ENCODE measurements around the gene HIVEP2. TPM values are rescaled to one million over a fixed set of nuclear protein-coding genes. Genes with fewer than 3 reads are reported as not detected.

The HIVEP2 gene
- total and polyA plus RNA-seq, 3 donors from 2014 or later, result 4.7 to 10.8 (median 10.7) TPM

- Histone ChIP-seq H3K36me3 (ENCODE audit: low read depth, missing control alignments) (no peaks in the 10 kb centered on the region), H3K4me1 (no peaks in the 10 kb centered on the region), H3K9me3 (no peaks in the 10 kb centered on the region), H3K27me3 (no peaks in the 10 kb centered on the region), H3K27ac (no peak overlapping the region), H3K4me3 (no peak overlapping the region)
- DNase-seq, result no peak
- intact Hi-C loops (cut with DNase I; ENCODE audit: low total_unique reads), result no loop called here
- TF ChIP-seq POLR2A (IDR thresholded peaks at IDR 0.05), result no peak
- no peak for TF ChIP-seq CTCF (IDR thresholded peaks at IDR 0.05)
- WGBS, 2 donors, result 83 to 91% methylated on average over 7 of the region's 7 CpGs
These were observed 87.7 kb downstream of the HIVEP2 start for GRCh38 chr6:142857233-142857761.

GRCh38 chr6:142856624-142857232 lies 88.2 kb downstream of the HIVEP2 start:
- intact Hi-C loops (cut with DNase I; ENCODE audit: low total_unique reads), result no loop called here

GRCh38 chr6:142855893-142856623 lies 88.9 kb downstream of the HIVEP2 start:
- Histone ChIP-seq H3K27me3 (no peaks in the 10 kb centered on the region), H3K4me3 (no peak overlapping the region), H3K27ac (no peak overlapping the region), H3K4me1 (no peaks in the 10 kb centered on the region), H3K36me3 (ENCODE audit: low read depth, missing control alignments) (no peaks in the 10 kb centered on the region), H3K9me3 (no peaks in the 10 kb centered on the region)
- no peak for DNase-seq
- TF ChIP-seq POLR2A (IDR thresholded peaks at IDR 0.05) (no peak), CTCF (IDR thresholded peaks at IDR 0.05) (no peak)
- WGBS, 2 donors, result 90 to 93% methylated on average over 5 of the region's 5 CpGs
- intact Hi-C loops (cut with DNase I; ENCODE audit: low total_unique reads), result no loop called here

More at GRCh38 chr6:142856624-142857232, 88.2 kb downstream of the HIVEP2 start:
- no peaks in the 10 kb centered on the region for H3K36me3 ChIP-seq (ENCODE audit: low read depth, missing control alignments)
- no peak for TF ChIP-seq CTCF (IDR thresholded peaks at IDR 0.05)
- no peak for TF ChIP-seq POLR2A (IDR thresholded peaks at IDR 0.05)
- H3K27me3 ChIP-seq, result no peaks in the 10 kb centered on the region
- H3K27ac ChIP-seq, result no peak overlapping the region
- no peak for DNase-seq
- 81 to 86% methylated on average over 6 of the region's 6 CpGs for WGBS, 2 donors
- no peaks in the 10 kb centered on the region for H3K9me3 ChIP-seq
- H3K4me1 ChIP-seq, result no peaks in the 10 kb centered on the region
- no peak overlapping the region for H3K4me3 ChIP-seq

- intact Hi-C loops (cut with DNase I; ENCODE audit: low total_unique reads), result no loop called here
- DNase-seq, result no peak
- Histone ChIP-seq H3K36me3 (ENCODE audit: low read depth, missing control alignments) (no peaks in the 10 kb centered on the region), H3K4me1 (no peaks in the 10 kb centered on the region), H3K9me3 (no peaks in the 10 kb centered on the region), H3K4me3 (no peak overlapping the region), H3K27ac (no peak overlapping the region), H3K27me3 (no peaks in the 10 kb centered on the region)
- TF ChIP-seq POLR2A (IDR thresholded peaks at IDR 0.05), result no peak
- TF ChIP-seq CTCF (IDR thresholded peaks at IDR 0.05), result no peak
- WGBS, 2 donors, result 76 to 82% methylated on average over 12 of the region's 12 CpGs
These were observed 90.1 kb downstream of the HIVEP2 start for GRCh38 chr6:142854589-142855488.
